Vagina (tissue), 2 donors: ENCODE results near the gene FCHSD2.

ENCODE experiments used
- POLR2A ChIP-seq, 2 donors: fragments of 450-650 bp; IDR thresholded peaks; one replicate each; pipeline ENCODE4 v1.6.1; 2017; ENCODE audit warnings: antibody characterized with exemption in 2 of 2, mild to moderate bottlenecking in 2 of 2, moderate library complexity in 2 of 2
- POLR2AphosphoS5 ChIP-seq, 2 donors: sonication (generic); formaldehyde crosslinking; IDR thresholded peaks; one replicate each; pipeline ENCODE4 v1.9.0; 2017; ENCODE audit warnings: antibody characterized with exemption in 2 of 2, mild to moderate bottlenecking in 2 of 2, low read depth in 1 of 2; ENCODE audit not compliant: insufficient read depth in 1 of 2
- TF ChIP-seq, protein P1 (sequence below), 3 experiments: fragments of 450-650 bp in 2 of 3; fragments of 200-600 bp in 1 of 3; sonication (generic) in 1 of 3; IDR thresholded peaks; one replicate each; pipeline ENCODE4 v1.5.1; 2017 to 2019; ENCODE audit warnings: antibody characterized with exemption in 3 of 3, mild to moderate bottlenecking in 2 of 3, moderate library complexity in 2 of 3

DNA sequence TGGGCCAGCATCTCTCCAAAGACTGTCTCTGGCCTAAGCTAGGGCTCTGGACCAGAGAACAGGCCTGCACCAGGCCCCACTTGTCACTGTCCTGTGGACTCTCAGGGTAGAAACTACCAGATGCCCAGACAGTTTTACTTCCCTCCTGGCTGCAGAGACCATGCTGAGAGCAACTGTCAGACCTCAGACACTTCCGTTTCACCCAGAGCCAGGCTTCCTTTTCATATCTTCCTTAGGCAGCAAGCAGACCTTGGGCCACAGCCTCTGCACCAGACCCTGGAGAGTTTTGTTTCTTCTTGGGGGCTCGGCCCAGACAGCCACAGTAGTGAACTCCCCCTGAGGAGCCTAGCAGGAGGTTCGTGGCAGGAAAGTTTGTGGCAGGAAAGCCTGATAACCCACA is 12.1 kb upstream of the FCHSD2 start:
- TF ChIP-seq, protein P1, sequence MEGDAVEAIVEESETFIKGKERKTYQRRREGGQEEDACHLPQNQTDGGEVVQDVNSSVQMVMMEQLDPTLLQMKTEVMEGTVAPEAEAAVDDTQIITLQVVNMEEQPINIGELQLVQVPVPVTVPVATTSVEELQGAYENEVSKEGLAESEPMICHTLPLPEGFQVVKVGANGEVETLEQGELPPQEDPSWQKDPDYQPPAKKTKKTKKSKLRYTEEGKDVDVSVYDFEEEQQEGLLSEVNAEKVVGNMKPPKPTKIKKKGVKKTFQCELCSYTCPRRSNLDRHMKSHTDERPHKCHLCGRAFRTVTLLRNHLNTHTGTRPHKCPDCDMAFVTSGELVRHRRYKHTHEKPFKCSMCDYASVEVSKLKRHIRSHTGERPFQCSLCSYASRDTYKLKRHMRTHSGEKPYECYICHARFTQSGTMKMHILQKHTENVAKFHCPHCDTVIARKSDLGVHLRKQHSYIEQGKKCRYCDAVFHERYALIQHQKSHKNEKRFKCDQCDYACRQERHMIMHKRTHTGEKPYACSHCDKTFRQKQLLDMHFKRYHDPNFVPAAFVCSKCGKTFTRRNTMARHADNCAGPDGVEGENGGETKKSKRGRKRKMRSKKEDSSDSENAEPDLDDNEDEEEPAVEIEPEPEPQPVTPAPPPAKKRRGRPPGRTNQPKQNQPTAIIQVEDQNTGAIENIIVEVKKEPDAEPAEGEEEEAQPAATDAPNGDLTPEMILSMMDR (IDR thresholded peaks at IDR 0.05) = no peak
- no peak for TF ChIP-seq POLR2AphosphoS5 (IDR thresholded peaks at IDR 0.05; ENCODE audit: insufficient read depth in 1 of 2, low read depth in 1 of 2)
- TF ChIP-seq POLR2A (IDR thresholded peaks at IDR 0.05) = no peak
